Measurements from ENCODE around the gene RPUSD1. TPM values are rescaled to one million over a fixed set of nuclear protein-coding genes. Genes with fewer than 3 reads are reported as not detected.

RPUSD1 gene
- total RNA-seq, 1 experiment from 2014 or later, result 45.1 TPM

GRCh38 chr16:791131-791530, 3.0 kb upstream of the RPUSD1 start:
- Mint-ChIP-seq H3K4me3 (no peak overlapping the region), H3K27ac (no peak overlapping the region), H3K4me1 (no peaks in the 10 kb centered on the region), H3K9me3 (no peaks in the 10 kb centered on the region), H3K36me3 (peaks cover 11% of the 10 kb centered on the region), H3K27me3 (ENCODE audit: low read depth) (no peaks in the 10 kb centered on the region)
- ChIA-PET CTCF (no interaction called here), POLR2A (no interaction called here)
- ATAC-seq (no peak), DNase-seq (ENCODE audit: low spot score) (no peak)
- no peak for TF ChIP-seq ZBTB21 (CRISPR knock-in tag; IDR thresholded peaks at IDR 0.05; ENCODE audit: borderline replicate concordance)
- TF ChIP-seq ZBTB43 (CRISPR knock-in tag; IDR thresholded peaks at IDR 0.05), result no peak
- TF ChIP-seq ARID4B (CRISPR knock-in tag; IDR thresholded peaks at IDR 0.05; ENCODE audit: borderline replicate concordance), result no peak
- TF ChIP-seq SOX15 (CRISPR knock-in tag; IDR thresholded peaks at IDR 0.05), result no peak

DNA sequence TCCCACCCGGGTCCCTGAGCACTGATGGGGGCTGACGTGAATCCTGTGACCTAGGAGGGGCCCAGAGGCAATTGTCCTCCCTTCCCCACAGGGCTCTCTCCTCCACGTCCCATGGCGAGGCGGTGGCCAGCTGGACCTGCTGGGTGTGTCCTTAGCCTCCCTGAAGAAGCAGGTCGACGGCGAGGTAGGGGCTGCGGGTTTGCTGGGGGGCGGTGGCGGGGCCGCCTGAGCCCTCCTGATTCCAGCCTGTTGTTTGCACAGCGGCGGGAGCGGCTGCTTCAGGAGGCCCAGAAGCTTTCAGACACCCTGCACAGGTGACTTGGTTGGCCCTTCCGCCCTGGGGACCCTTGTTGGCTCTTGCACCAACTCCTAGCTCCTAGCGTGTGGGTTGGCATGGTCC, 1.9 kb upstream of the RPUSD1 start:
- Mint-ChIP-seq H3K9me3 (no peaks in the 10 kb centered on the region), H3K4me1 (no peaks in the 10 kb centered on the region), H3K4me3 (peak overlapping the region; percentile 73), H3K27me3 (ENCODE audit: low read depth) (no peaks in the 10 kb centered on the region), H3K36me3 (peaks cover 11% of the 10 kb centered on the region), H3K27ac (no peak overlapping the region)
- no peak for TF ChIP-seq SOX15 (CRISPR knock-in tag; IDR thresholded peaks at IDR 0.05)
- no peak for TF ChIP-seq KAT7 (CRISPR knock-in tag; IDR thresholded peaks at IDR 0.05; ENCODE audit: borderline replicate concordance)
- no peak for TF ChIP-seq GRHL2 (CRISPR knock-in tag; IDR thresholded peaks at IDR 0.05; ENCODE audit: insufficient replicate concordance, severe bottlenecking)
- no peak for TF ChIP-seq ZNF416 (CRISPR knock-in tag; IDR thresholded peaks at IDR 0.05)
- TF ChIP-seq, protein P1, sequence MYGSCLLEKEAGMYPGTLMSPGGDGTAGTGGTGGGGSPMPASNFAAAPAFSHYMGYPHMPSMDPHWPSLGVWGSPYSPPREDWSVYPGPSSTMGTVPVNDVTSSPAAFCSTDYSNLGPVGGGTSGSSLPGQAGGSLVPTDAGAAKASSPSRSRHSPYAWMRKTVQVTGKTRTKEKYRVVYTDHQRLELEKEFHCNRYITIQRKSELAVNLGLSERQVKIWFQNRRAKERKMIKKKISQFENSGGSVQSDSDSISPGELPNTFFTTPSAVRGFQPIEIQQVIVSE (CRISPR knock-in tag; IDR thresholded peaks at IDR 0.05; ENCODE audit: borderline replicate concordance), result no peak
- no peak for TF ChIP-seq AR (CRISPR knock-in tag; IDR thresholded peaks at IDR 0.05)
- TF ChIP-seq, protein P2, sequence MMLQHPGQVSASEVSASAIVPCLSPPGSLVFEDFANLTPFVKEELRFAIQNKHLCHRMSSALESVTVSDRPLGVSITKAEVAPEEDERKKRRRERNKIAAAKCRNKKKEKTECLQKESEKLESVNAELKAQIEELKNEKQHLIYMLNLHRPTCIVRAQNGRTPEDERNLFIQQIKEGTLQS (CRISPR knock-in tag; conservative IDR thresholded peaks at IDR 0.05), result no peak
- no peak for TF ChIP-seq ZNF423 (CRISPR knock-in tag; IDR thresholded peaks at IDR 0.05)
- no peak for TF ChIP-seq ESRRA (CRISPR knock-in tag; IDR thresholded peaks at IDR 0.05; ENCODE audit: borderline replicate concordance)
- TF ChIP-seq, protein P3, sequence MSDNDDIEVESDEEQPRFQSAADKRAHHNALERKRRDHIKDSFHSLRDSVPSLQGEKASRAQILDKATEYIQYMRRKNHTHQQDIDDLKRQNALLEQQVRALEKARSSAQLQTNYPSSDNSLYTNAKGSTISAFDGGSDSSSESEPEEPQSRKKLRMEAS (CRISPR knock-in tag; IDR thresholded peaks at IDR 0.05), result no peak
- no peak for TF ChIP-seq ZMAT4 (CRISPR knock-in tag; IDR thresholded peaks at IDR 0.05)
- no peak for TF ChIP-seq NFE2L1 (CRISPR knock-in tag; IDR thresholded peaks at IDR 0.05)
- TF ChIP-seq JUN (CRISPR knock-in tag; IDR thresholded peaks at IDR 0.05), result no peak
- ChIA-PET CTCF (no interaction called here), POLR2A (interaction anchor here (2.7 kb wide), 1 partner anchor 11 kb away, joined by 12 read pairs; the partner anchor contains the start of gene GNG13)
- ATAC-seq (no peak), DNase-seq (ENCODE audit: low spot score) (no peak)
